ENCODE measurements around the gene IRX6. TPM values are rescaled to one million over a fixed set of nuclear protein-coding genes. Genes with fewer than 3 reads are reported as not detected.

The IRX6 gene
- total RNA-seq, 1 experiment from 2014 or later, result not detected

DNA sequence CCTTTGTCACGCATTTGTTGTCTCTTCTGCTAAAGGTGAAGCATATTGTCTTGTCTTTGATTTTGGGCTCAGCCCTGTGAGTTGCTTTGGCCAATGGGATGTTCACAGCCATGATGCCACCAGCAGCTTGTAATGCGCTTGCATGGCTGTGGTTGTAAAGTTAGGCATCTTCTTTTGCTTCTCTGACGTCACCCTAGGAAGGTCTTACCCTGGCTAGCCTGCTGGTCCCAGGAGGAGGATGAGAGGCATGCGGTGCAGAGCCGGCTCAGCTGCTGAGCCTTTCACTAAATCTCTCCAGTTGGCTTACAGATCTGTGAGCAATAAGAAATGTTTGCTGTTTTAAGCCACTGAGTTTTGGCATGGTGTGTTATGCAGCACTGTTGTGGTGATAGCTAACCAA is 40.8 kb downstream of the IRX6 start:
- DNase-seq (ENCODE audit: low read depth), result no peak

GRCh38 chr16:55367301-55367811 is 43.4 kb downstream of the IRX6 start:
- DNase-seq (ENCODE audit: low read depth), result no peak

DNA sequence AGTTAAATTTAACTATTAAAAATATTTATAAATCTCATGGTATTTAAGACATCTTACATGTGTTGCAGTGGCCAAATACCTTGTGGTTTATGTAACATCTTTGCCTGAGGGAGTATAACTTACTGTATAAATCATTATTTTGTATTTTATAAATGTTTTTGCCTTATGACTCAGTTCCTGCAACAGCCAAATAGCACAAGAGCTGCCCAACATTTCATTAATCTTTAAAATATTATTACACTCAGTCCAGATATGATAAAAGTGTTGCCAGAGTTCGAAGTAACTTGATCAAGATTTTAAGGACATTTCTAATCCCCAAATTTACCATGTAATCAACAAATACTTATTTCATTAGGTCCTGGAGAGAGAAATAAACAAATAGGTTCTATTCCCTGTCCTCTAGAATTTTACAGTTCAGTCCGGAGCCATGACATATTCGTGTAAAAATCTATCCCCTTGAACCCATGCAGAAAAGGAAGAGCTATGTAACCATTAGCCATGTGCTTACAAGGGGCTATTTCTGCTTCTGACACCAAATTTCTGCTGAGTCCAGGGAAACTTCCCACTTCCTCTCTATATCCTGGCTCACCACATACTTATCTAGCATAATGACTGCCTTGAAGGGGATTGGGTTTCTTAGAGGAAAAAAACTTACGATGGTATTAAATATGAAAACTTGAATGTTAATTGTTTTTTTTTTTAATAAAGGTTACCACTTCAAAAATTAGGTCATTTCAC is 44.0 kb downstream of the IRX6 start:
- no peak for DNase-seq (ENCODE audit: low read depth)

GRCh38 chr16:55369151-55369550 is 45.1 kb downstream of the IRX6 start:
- DNase-seq (ENCODE audit: low read depth), result no peak

- peak; percentile 35 for DNase-seq (ENCODE audit: low read depth)
Observed at GRCh38 chr16:55370762-55371482, 46.9 kb downstream of the IRX6 start.

- DNase-seq (ENCODE audit: low read depth), result no peak
Observed at GRCh38 chr16:55372792-55373488, 48.9 kb downstream of the IRX6 start.

GRCh38 chr16:55373489-55373832 is 49.5 kb downstream of the IRX6 start:
- DNase-seq (ENCODE audit: low read depth), result no peak

DNA sequence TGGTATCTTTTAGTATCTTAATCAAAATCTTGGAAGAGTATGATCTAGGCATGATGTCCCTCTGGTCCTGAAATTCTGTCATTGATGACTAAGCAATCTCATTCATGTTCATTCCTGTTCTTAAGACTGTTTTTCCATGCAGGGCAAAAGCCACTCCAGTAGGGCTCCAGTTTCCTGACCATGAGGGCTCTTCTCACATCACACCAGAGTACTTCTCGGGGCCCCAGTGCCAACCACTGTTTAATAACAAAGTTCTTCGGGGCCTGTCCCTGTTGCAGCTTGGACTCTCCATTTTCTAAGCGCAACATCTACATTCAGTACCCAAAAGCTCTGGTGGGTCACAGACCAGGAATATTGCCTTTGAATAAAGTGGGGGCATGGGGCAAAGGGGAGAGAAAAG is 52.0 kb downstream of the IRX6 start:
- DNase-seq (ENCODE audit: low read depth), result no peak

- no peak for DNase-seq (ENCODE audit: low read depth)
Observed at GRCh38 chr16:55376567-55377167, 52.7 kb downstream of the IRX6 start.

DNA sequence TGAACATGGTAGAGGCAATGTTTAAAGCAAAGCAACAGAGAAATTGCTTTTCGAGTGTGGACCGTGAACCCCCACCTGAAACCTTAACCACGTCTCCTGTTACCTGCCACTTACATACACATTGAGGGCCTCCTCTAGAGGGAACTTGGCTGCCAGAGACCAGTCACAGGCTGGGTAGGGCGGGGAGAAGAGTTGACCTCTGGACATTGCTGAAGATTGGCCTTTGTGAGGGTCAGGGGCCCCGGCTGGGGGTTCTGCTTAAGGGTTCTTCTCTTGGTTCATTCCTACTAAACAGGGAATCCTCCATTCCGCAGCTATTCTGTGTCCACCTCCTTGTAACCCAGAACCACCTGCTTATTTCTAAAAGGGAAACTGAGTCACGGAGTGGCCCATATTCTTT is 53.8 kb downstream of the IRX6 start:
- DNase-seq (ENCODE audit: low read depth), result no peak

DNA sequence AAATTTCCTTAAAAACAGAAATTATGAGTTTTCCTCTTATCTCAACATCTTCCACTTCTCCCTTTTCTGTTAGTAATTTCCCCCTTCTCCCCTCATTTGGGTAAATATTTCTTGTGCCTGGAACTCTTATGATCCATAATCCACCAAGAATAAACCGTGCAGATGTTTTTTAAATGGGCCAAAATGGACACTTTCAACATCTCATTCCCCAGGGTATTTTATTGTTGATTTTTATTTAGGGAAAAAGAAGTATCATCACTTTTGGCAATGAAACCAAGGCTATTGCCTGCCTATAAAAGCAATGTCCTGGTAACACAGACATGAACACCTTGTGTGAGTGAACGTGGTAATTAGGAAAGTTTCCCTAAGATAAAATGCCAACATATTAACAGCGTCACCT is 54.6 kb downstream of the IRX6 start:
- DNase-seq (ENCODE audit: low read depth), result no peak

DNA sequence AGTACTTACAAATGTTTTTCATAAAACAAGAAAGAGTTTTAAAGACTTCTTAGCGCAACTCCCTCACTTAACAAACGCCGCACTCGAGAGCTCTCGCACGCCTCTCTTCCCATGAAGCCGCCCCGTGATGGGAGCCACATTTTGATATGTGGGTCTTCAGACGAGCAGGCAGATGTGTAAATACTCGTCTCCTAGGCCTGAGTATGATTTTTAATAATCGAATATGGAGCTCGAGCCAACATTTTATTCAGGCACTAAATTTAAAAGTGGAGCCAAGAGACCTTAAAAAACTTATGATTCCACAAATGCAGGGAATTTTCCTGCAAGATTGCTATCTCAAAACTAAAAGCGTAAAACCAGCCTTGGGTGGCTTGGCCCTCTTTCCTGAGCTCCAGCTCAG is 55.4 kb downstream of the IRX6 start:
- no peak for DNase-seq (ENCODE audit: low read depth)

GRCh38 chr16:55379876-55380390 is 55.9 kb downstream of the IRX6 start:
- DNase-seq (ENCODE audit: low read depth), result no peak

Small RNA genes lying within 50 kb of the gene (small RNA-seq; reads per million reads assigned to genes)
- not detected for gene RN7SL841P

Other genes with a start within 250 kb of the IRX6 start
- 56.0 and 73.6 TPM in 2 replicates for gene MMP2, start 155.0 kb downstream of the IRX6 start, total RNA-seq (2014; rRNA removed; shearing (Covaris generic))
- 11.5 and 11.9 TPM in 2 replicates for gene LPCAT2, start 184.9 kb downstream of the IRX6 start, total RNA-seq (2014; rRNA removed; shearing (Covaris generic))
- gene CAPNS2, start 242.5 kb downstream of the IRX6 start, total RNA-seq (2014; rRNA removed; shearing (Covaris generic)), result 0.08 TPM in 1 of 2 replicates, not detected in the other

All from HT1080 (cell line).